ENCODE data around the gene ASB18. TPM values are rescaled to one million over a fixed set of nuclear protein-coding genes. Genes with fewer than 3 reads are reported as not detected.

Gene ASB18
- total RNA-seq, 1 experiment from 2014 or later, result not detected

DNA sequence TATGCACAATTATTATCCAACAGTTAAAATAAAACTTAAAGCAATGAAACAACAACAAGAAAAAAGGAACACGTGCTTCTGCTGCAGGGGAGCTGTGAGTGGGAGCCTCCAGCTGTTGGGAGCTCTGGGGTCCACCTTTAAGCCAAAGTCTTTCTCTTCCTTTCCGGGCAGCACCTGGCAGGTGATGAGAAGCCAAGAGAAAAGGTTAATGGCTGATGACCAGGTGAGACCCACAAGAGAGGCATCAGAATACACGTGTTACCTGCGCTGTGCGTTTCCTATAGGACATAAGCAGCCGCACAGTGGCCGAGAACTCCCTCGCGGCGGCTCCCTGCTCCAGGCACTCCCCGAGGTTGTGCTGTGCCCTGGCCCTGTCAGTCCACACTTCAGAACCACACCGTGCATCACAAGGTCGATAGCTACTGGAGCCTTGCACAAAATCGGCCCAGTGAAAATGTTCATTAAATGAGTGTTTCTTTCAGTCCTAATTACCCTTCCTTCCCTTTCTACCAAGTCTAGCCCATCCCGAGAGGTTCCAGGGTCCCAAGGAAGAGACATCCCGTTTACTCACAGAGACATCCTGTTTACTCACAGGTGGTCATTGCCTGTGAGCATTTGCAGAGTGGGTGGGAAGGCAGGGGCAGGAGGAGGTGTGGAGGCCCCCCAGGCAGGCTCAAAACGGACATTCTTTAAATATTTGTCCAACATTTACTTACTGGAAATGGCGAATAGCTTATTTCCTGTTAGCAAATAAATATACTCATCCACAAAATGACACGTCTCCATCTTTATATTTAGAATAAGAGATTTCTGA is 44.9 kb upstream of the ASB18 start:
- H3K27ac ChIP-seq (ENCODE audit: low read depth, low read length), result no peak overlapping the region
- ATAC-seq, result no peak
- CTCF ChIA-PET, result interaction anchor here (1.3 to 1.4 kb wide), 2 partner anchors 15 to 752 kb away, joined by 4 read pairs; no protein-coding TSS in a partner anchor

More for the DNA sequence above, 44.9 kb upstream of the ASB18 start:
- Histone ChIP-seq H3K4me1 (ENCODE audit: control insufficient read depth in 1 of 2, insufficient read depth in 2 of 2, low read length in 2 of 2) (no peaks in the 10 kb centered on the region), H3K4me3 (replicated peaks in 1 of 2; ENCODE audit: low read depth in 1 of 2, low read length in 2 of 2) (no peak overlapping the region), H3K79me2 (ENCODE audit: insufficient read depth, low read length) (no peaks in the 10 kb centered on the region), H3K9ac (ENCODE audit: low read length) (no peak overlapping the region), H4K20me1 (ENCODE audit: insufficient read depth) (no peaks in the 10 kb centered on the region), H3K9me2 (ENCODE audit: insufficient read depth) (no peaks in the 10 kb centered on the region), H3K36me3 (ENCODE audit: control insufficient read depth in 1 of 2, insufficient read depth in 2 of 2, low read length in 2 of 2) (no peaks in the 10 kb centered on the region), H3K27me3 (ENCODE audit: insufficient read depth, low read length) (no peaks in the 10 kb centered on the region), H2AFZ (ENCODE audit: low read depth, low read length, poor library complexity, severe bottlenecking) (no peak overlapping the region), H3K4me2 (ENCODE audit: low read length) (no peak overlapping the region), H3K9me3 (ENCODE audit: control insufficient read depth in 1 of 2, insufficient read depth in 1 of 2, low read depth in 1 of 2, low read length in 2 of 2) (no peaks in the 10 kb centered on the region)
- intact Hi-C loops (cut with micrococcal nuclease), result no loop called here
- DNase-seq (ENCODE audit: low read depth, low spot score), result no peak
- no peak for TF ChIP-seq FOSL1 (IDR thresholded peaks at IDR 0.05; ENCODE audit: low read depth)
- TF ChIP-seq, protein P1, sequence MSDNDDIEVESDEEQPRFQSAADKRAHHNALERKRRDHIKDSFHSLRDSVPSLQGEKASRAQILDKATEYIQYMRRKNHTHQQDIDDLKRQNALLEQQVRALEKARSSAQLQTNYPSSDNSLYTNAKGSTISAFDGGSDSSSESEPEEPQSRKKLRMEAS (IDR thresholded peaks at IDR 0.05), result no peak
- no peak for TF ChIP-seq ZFX (IDR thresholded peaks at IDR 0.05)
- TF ChIP-seq SP1 (IDR thresholded peaks at IDR 0.05; ENCODE audit: low read depth), result no peak
- TF ChIP-seq CBX3 (IDR thresholded peaks at IDR 0.05; ENCODE audit: low read depth), result no peak
- TF ChIP-seq, protein P2, sequence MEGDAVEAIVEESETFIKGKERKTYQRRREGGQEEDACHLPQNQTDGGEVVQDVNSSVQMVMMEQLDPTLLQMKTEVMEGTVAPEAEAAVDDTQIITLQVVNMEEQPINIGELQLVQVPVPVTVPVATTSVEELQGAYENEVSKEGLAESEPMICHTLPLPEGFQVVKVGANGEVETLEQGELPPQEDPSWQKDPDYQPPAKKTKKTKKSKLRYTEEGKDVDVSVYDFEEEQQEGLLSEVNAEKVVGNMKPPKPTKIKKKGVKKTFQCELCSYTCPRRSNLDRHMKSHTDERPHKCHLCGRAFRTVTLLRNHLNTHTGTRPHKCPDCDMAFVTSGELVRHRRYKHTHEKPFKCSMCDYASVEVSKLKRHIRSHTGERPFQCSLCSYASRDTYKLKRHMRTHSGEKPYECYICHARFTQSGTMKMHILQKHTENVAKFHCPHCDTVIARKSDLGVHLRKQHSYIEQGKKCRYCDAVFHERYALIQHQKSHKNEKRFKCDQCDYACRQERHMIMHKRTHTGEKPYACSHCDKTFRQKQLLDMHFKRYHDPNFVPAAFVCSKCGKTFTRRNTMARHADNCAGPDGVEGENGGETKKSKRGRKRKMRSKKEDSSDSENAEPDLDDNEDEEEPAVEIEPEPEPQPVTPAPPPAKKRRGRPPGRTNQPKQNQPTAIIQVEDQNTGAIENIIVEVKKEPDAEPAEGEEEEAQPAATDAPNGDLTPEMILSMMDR (IDR thresholded peaks at IDR 0.05 in 2 of 3, conservative IDR thresholded peaks at IDR 0.05 in 1 of 3; ENCODE audit: borderline replicate concordance in 1 of 3, insufficient read depth in 1 of 3, low read depth in 2 of 3, low read length in 2 of 3), result no peak
- TF ChIP-seq TCF7L2 (IDR thresholded peaks at IDR 0.05; ENCODE audit: borderline replicate concordance, extremely low read depth, insufficient read depth, insufficient read length), result no peak
- no peak for TF ChIP-seq CEBPB (IDR thresholded peaks at IDR 0.05; ENCODE audit: low read depth)
- TF ChIP-seq ELF1 (IDR thresholded peaks at IDR 0.05; ENCODE audit: borderline replicate concordance, low read depth), result no peak
- no peak for TF ChIP-seq SIN3A (IDR thresholded peaks at IDR 0.05; ENCODE audit: low read depth)
- TF ChIP-seq EZH2phosphoT487 (IDR thresholded peaks at IDR 0.05; ENCODE audit: borderline replicate concordance), result no peak
- TF ChIP-seq EZH2 (IDR thresholded peaks at IDR 0.05), result no peak
- no peak for TF ChIP-seq YY1 (IDR thresholded peaks at IDR 0.05; ENCODE audit: extremely low read depth, insufficient replicate concordance, low read depth, low read length)
- POLR2A ChIA-PET, result no interaction called here
- RAD21 ChIA-PET (ENCODE audit: low non-redundant PET in 1 of 2, low total read pairs in 2 of 2, uncharacterized antibody in 2 of 2, unreplicated experiment in 2 of 2), result no interaction called here
- no TSS peak for BruUV-seq (replicated peaks)
